DMS53 (cell line): Measurements from ENCODE around the gene C14orf132.
"Not testable (repeated sequence)": the region's sequence is repeated elsewhere in the genome, so short reads cannot be mapped to it uniquely, and the experiment has no call there.

Source experiments
- DNase-seq: peaks from one replicate; lab custom pipeline; 2025; lab: John Stamatoyannopoulos, UW

C14orf132 gene

DNA sequence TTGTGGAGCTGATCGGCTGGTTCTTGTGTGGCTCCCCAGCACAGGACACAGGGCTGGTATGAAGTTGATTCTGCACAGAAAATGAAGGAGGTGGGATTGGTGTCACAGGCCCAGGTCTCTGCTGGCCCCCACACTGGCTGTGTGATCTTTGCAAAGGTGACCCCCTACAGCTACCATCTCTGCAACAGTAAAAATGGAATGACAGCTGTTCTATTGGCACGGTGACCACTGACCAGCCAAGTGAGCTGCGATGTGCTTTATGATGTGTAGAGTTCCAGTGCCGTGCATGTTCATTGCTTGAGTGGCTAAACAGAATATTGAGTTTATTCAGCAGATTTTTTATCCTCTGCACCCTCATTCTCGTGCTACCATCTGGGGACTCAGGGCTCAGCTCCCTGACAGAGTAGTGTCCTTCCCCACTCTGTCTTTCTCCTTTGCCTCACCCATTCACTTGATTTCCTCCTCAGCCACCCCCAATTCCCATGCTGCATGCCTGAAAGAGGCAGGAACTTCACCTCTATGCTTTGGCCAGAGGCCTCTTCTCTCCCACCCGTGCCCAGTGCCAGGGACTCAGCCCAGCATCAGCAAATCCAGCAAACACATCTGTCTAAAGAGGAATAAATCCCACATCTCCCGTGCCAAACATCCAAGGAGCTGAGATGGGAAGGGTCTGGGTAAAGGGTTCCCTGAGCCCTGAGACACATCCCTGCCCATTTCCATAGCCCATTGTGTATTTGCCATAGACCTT, 21.2 kb downstream of the C14orf132 start:
- no peak for DNase-seq

DNA sequence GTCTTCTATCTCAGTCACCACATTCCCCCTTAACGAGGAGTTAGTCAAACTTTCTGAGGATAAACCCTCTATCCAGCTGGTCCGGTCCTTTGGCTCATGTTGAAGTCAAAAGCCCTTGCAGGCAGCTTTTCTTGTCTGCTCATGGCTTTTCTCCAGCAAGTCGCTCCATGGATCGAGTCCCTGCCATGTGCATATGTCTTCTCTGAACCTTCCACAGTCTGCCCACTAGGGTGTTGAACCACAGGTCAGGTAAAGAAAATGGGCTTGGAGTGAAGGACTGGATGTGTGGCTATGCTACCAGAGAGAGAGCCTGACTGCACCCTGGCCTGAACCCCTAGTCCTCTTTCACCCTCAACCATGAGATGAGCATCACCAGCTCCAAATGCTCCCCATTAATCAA, 22.8 kb downstream of the C14orf132 start:
- DNase-seq: no peak

- DNase-seq: no peak
Measured at GRCh38 chr14:96062506-96062905, 23.3 kb downstream of the C14orf132 start.

DNA sequence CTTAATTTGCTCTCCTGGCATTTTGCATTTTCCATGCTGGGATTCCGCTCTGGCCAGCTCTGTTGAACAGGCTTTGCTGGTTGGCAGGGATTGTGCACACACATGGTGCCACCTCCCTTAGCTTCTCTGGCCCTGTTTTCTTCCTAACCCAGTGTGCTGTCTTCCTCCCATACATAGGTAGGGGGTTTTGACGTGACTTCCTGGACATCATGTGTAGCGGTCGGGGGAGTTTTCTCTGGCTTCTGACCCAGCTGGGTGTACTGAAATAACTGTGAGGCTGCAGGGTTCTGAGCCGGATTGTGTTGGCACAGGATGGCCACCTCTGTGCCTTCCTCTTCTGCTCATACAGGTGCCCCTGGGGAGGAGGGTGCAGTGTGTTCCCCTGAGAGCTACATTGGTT, 25.7 kb downstream of the C14orf132 start:
- no peak for DNase-seq

GRCh38 chr14:96065661-96066459, 26.7 kb downstream of the C14orf132 start:
- no peak for DNase-seq

DNA sequence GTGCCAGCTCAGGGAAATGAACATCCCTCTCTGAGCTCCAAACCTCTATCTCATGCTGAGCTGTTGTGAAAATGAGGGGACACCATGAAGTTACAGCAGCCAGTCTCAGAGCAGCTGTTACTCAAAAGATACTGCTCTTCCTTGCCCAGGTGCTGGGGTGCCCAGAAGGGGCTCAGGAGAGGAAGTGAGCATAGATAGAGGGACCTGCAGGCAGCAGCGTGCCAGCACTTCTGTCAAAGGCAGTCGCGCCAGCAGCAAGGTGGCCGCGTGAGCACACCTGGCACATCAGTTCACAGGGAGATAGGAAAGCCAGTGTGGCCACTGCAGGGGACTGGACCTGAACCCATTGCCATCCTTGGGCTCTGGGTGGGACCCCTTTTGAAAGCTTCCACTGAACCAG, 27.8 kb downstream of the C14orf132 start:
- DNase-seq: no peak

DNA sequence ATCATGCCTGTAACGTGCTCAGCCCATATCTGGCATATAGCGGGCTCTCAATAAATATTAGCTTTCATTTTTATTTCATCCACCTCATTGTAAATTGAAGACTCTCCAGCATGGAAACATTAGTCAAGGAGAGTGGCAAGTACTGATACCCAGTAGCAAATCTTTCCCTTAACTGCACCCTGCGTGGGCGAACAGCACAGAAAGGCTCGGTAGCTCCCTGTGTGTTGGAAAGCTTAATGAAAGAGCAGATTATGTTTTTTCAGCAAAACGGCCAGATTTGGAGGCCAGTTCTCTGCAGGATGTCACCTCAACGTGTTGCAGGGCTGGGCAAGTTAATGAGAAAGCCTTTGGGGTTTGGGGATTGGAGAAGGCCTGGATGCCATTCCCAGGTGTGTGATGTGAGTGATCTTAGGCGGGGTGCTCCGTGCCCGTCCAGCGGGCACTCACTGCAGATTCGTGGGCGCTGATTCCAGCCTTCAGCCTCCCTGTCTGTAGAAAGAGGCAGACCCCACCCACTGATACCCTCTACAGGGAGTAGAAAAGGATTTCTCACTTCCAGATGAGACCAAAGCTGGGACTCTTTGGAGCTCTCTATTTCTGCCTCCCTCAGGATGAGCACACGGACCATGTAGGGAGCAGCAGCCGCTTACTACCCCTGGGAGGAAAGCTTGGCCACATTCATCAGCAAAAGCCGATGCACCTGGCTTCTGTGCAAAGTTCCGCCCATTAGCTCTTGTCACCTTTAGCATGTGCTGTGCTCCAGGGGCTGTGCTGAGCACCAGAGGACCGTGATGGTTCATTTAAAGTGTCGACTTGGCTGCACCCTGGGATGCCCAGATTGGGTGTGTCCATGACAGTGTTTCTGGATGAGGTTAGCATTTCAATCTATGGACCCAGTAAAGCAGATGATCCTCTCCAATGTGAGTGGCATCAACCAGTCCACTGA, 29.1 kb downstream of the C14orf132 start:
- no peak for DNase-seq

- no peak for DNase-seq
Measured at GRCh38 chr14:96069421-96069820, 30.3 kb downstream of the C14orf132 start.

- no peak for DNase-seq
Measured at GRCh38 chr14:96071561-96071960, 32.4 kb downstream of the C14orf132 start.

DNA sequence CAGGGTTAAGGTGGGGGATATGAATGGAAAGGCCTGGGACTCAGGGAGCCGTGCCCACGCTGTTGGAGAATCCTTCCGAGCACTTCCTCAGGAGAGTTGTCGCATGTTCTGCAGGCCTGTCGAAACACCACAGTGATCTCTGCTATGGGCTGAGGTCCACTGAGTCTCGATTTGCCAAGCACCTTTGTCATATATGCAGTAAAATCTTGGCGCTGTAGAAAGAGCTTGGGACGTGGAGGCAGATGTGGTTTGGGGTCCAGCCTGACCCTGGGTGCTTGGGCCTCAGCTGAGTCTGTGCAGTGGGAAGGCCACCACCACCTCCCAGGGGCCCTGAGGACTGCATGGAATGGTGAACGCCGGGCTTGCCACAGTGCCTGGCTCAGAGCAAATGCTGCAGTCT, 32.9 kb downstream of the C14orf132 start:
- no peak for DNase-seq

DNA sequence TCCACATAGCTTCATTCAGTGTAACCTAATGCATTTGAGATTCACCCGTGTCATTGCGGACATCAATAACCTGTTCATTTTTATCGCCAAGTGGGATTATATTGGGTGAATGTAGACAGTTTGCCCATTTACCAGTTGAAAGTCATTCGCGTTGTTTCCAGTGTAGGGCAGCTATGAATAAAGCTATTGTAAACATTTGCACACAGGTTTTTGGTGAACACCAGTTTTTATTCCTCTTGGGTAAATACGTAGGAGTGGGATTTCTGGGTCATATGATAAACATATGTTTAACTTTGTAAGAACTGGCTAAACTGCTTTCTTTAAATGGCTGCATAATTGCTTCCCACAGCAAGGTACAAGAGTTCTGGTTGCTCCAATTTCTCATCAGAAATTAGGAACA, 33.6 kb downstream of the C14orf132 start:
- DNase-seq: peak; percentile 57

DNA sequence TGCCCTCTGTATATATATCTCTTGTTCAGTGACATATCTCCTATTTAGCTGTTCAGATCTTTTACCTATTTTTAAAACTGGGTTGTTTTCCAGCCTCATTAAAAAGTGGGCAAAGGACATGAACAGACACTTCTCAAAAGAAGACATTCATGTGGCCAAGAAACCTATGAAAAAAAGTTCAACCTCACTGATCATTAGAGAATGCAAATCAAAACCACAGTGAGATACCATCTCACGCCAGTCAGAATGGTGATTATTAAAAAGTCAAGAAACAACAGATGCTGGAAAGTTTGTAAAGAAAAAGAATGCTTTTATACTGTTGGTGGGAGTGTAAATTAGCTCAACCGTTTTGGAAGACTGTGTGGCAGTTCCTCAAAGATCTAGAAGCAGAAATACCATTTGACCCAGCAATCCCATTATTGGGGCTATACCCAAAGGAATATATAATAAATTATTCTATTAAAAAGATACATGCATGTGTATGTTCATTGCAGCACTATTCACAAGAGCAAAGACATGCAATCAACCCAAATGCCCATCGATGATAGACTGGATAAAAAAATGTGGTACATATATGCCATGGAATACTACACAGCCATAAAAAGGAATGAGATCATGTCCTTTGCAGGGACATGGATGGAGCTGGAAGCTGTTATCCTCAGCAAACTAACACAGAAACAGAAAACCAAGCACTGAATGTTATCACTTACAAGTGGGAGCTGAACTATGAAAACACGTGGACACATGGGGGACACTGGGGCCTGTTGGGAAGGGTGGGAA, 34.3 kb downstream of the C14orf132 start:
- DNase-seq: not testable (repeated sequence)

DNA sequence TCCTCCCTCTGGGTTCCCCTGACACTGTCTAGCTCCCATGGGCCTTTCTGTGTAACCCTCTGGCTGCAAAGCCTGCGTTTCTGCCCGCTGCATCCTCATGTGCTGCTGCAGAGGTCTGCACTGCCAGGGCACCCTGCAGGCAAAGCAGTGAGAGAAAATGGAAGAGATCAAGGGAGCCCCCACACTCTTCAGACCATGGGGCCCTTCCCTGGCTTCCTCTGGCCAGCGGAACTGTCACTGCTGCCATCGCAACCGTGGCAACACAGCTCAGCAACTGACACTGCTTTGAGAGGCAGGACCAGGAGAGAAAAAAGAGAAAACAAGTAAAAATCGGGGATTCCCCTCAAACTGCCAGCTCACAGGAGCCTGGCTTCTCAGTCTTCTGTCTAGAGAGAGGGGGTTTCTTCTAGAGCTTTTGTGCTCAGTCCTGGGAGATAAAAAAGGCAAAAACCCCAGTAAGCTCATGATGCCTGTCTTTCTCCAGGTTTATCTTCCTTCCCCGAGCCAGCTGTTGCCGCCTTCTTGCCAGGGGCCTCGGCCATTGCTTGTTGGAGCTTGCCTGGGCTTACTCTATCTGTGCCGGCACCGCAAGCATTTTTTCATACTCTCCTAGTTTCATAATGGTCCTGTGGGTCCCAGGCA, 38.9 kb downstream of the C14orf132 start:
- DNase-seq: peak; percentile 33

- DNase-seq: no peak
Measured at GRCh38 chr14:96078625-96079016, 39.5 kb downstream of the C14orf132 start.

DNA sequence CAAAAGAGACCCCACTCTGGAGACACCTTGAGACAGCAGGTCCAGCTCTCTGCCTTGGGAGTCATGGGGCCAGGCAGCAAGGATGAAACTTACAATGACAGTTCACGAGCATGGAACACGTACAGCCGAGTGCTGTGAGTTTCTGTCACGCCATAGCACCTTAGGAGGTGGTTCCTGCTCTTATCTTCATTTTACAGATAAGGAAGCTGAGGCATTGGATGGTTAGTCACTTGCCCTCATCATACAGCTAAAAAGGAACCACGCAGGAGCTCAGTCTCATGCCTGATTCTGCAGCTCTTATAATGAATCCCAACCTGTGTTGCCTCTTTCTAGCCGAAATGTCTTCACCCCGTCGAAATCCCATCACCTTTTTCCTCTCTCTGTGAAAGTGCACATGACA, 39.9 kb downstream of the C14orf132 start:
- no peak for DNase-seq

DNA sequence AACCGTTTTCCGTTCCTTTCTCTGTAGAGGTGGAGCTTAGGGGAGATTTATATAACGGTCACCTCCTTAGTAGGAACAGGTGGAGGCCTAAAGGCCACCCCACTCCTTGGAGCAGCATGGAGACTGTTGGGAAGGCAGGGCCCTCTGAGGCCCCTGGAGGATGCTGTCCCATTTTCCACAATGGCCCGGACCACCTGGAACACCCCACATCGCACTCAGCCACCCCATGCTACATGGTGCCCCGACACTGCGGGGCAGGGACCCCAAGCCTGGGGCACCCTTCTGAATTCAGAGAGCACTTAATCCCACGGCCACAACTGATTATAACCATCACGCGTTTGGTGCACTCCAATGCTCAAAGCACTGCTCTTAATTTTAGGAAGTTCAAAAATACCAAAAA, 41.4 kb downstream of the C14orf132 start:
- DNase-seq: no peak

- no peak for DNase-seq
Measured at GRCh38 chr14:96081224-96081623, 42.1 kb downstream of the C14orf132 start.

GRCh38 chr14:96081767-96082400, 42.7 kb downstream of the C14orf132 start:
- DNase-seq: no peak

DNA sequence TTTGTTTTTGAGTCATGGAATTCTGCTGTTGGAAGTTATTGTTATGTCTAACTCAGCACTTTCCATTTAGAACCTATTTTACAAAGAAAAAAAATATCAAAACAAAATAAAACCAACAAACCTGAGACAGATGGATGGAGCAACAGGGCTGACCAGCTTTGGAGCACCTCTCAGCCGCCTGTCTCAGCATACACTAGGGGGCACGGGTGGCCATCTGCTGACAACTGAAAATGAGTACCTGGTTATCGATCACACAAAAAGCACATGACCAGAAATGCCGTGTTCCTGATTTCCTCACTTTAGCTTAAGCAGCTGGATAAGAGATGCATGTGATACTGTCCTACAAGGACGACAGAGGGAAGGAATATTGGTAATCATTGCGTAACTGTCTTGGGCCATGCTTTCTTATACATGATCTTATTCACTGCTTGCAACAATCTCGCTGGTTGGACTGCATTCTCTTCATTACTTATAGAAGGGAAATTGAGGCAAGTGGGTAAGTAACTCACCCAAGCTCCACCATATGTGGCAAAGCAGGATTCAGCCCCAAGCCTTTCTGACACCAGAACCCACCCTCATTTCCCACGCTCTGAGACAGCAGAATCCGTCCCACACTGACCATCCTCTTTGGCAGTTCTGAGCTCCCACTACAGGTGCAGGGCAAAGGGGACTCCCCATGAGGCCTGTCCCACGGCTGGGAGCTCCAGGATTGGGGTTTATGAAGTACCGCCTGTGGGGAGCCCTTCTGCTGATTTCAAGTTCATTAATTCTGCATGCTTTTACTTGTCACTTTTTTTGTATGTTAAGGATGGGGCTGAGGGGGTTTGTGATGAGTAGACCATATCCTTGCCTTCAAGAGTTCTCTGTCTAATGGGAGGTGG, 43.5 kb downstream of the C14orf132 start:
- DNase-seq: peak; percentile 18
